Posterior cingulate gyrus (tissue), 11 donors: Measurements from ENCODE around the gene RAD51B.
"Not testable (repeated sequence)": the region's sequence is repeated elsewhere in the genome, so short reads cannot be mapped to it uniquely, and the experiment has no call there.

Experiments
- DNase-seq, 10 donors: peaks; one replicate each; pipeline versions ENCODE4 v3.0.0 to v3.0.0-alpha.2; 2020 to 2021; ENCODE audit warnings: mixed read lengths in 3 of 10
- intact Hi-C: fragments of 100-400 bp; cut with DNase I; formaldehyde crosslinking; loops from one replicate; pipeline ENCODE4 v1.15.1; 2023

RAD51B gene

GRCh38 chr14:68423686-68424085 lies 604.1 kb downstream of the RAD51B start:
- no peak for DNase-seq
- intact Hi-C loops: no loop called here

- no peak for DNase-seq
- intact Hi-C loops: no loop called here
Observed at GRCh38 chr14:68424443-68425172, 605.0 kb downstream of the RAD51B start.

- intact Hi-C loops: no loop called here
- no peak for DNase-seq
Observed at GRCh38 chr14:68426661-68427549, 607.3 kb downstream of the RAD51B start.

- no peak for DNase-seq
- intact Hi-C loops: no loop called here
Observed at GRCh38 chr14:68427550-68427890, 607.9 kb downstream of the RAD51B start.

GRCh38 chr14:68428900-68429299 lies 609.3 kb downstream of the RAD51B start:
- intact Hi-C loops, DNase-seq: not testable (repeated sequence)

- not testable (repeated sequence) for DNase-seq
Observed at GRCh38 chr14:68434173-68434572, 614.6 kb downstream of the RAD51B start.

GRCh38 chr14:68435631-68436030 lies 616.1 kb downstream of the RAD51B start:
- DNase-seq, intact Hi-C loops: not testable (repeated sequence)

More at GRCh38 chr14:68434173-68434572, 614.6 kb downstream of the RAD51B start:
- intact Hi-C loops: not testable (repeated sequence)

GRCh38 chr14:68439676-68440075 lies 620.1 kb downstream of the RAD51B start:
- intact Hi-C loops: no loop called here
- no peak for DNase-seq

GRCh38 chr14:68440820-68441219 lies 621.2 kb downstream of the RAD51B start:
- DNase-seq: no peak
- intact Hi-C loops: no loop called here

GRCh38 chr14:68441542-68441941 lies 622.0 kb downstream of the RAD51B start:
- no peak for DNase-seq
- intact Hi-C loops: no loop called here

- no peak for DNase-seq
- intact Hi-C loops: no loop called here
Observed at GRCh38 chr14:68442828-68443629, 623.5 kb downstream of the RAD51B start.

GRCh38 chr14:68444449-68445168 lies 625.0 kb downstream of the RAD51B start:
- DNase-seq: no peak
- intact Hi-C loops: no loop called here

GRCh38 chr14:68446243-68447040 lies 626.9 kb downstream of the RAD51B start:
- intact Hi-C loops: no loop called here

GRCh38 chr14:68447581-68448251 lies 628.1 kb downstream of the RAD51B start:
- intact Hi-C loops: no loop called here
- DNase-seq: no peak

More at GRCh38 chr14:68446243-68447040, 626.9 kb downstream of the RAD51B start:
- no peak for DNase-seq

GRCh38 chr14:68448252-68448902 lies 628.8 kb downstream of the RAD51B start:
- DNase-seq: no peak
- intact Hi-C loops: no loop called here

GRCh38 chr14:68449561-68450181 lies 630.1 kb downstream of the RAD51B start:
- intact Hi-C loops: no loop called here
- no peak for DNase-seq

- intact Hi-C loops: no loop called here
- DNase-seq: no peak
Observed at GRCh38 chr14:68450391-68451120, 631.0 kb downstream of the RAD51B start.
